Ovary (tissue), 9 donors: ENCODE data around the gene PES1. TPM values are rescaled to one million over a fixed set of nuclear protein-coding genes. Genes with fewer than 3 reads are reported as not detected.
A peak's percentile ranks its signal among the peaks of the same experiment; 100 is the strongest.

Experiments used
- DNase-seq, 5 donors: peaks; one replicate each; pipeline ENCODE4 v3.0.0-alpha.2; 2019 to 2020
- H3K27ac ChIP-seq, 2 donors: fragments of 200-600 bp; one replicate each; pipeline versions ENCODE4 v1.5.1 to v1.8.0; 2019 to 2022
- H3K27me3 ChIP-seq: fragments of 200-600 bp; one replicate; pipeline ENCODE4 v1.8.0; 2022
- H3K36me3 ChIP-seq: fragments of 200-600 bp; sonication (generic); one replicate; pipeline ENCODE4 v1.5.1; 2019
- H3K4me1 ChIP-seq: one replicate; pipeline ENCODE4 v1.8.1; 2013; ENCODE audit warnings: mild to moderate bottlenecking, moderate library complexity; ENCODE audit not compliant: insufficient read depth
- H3K4me3 ChIP-seq: fragments of 200-600 bp; sonication (generic); one replicate; pipeline ENCODE4 v1.5.1; 2017
- H3K9me3 ChIP-seq, 2 donors: fragments of 200-600 bp in 1 of 2; sonication (generic) in 1 of 2; one replicate each; pipeline versions ENCODE4 v1.5.1 to v1.8.1; 2013 to 2019; ENCODE audit warnings: mild to moderate bottlenecking in 1 of 2, moderate library complexity in 1 of 2
- EP300 ChIP-seq: sonication (generic); formaldehyde crosslinking; IDR thresholded peaks from one replicate; pipeline ENCODE4 v1.6.1; 2017; ENCODE audit warnings: antibody characterized with exemption
- POLR2A ChIP-seq: fragments of 450-650 bp; IDR thresholded peaks from one replicate; pipeline ENCODE4 v1.6.1; 2017; ENCODE audit warnings: antibody characterized with exemption, mild to moderate bottlenecking, moderate library complexity
- WGBS, 3 donors: extraction: QIAGEN DNeasy Blood & Tissue Kit in 1 of 3; methylation state at CpG; one replicate each; pipeline versions ENCODE4 v1.1.5 to v1.1.7; 2013 to 2017; 5-methylcytosine and 5-hydroxymethylcytosine counted together
- intact Hi-C, 4 donors: fragments of 100-400 bp; cut with DNase I; formaldehyde crosslinking; loops; one replicate each; pipeline versions ENCODE4 v1.11.0 to v1.15.1; 2022 to 2023
- polyA plus RNA-seq, 2 donors: library from polyadenylated mRNA; stranded (reverse); fragments of 200-250 nt in 1 of 2; fragments of 350-450 nt in 1 of 2; fragmentation: Illumina TruSeq in 1 of 2; extraction: RNeasy Lipid Tissue Mini Kit (QIAGEN cat#74804) in 1 of 2; gene quantifications; one replicate each; pipeline ENCODE4 v1.2.3, GENCODE V29; 2013 to 2014
- total RNA-seq, 7 donors: library from RNA; depleted of rRNA in 2 of 7; stranded (reverse); fragments of >200 nt in 2 of 7; fragmentation: NEBNext Ultra II Directional in 3 of 7; extraction: Animal tissue kit (Norgen Biotek cat#: 25700) in 3 of 7; gene quantifications; one replicate each; pipeline versions ENCODE4 v1.1.0 to v1.2.4, GENCODE V29; 2016 to 2023
- TF ChIP-seq, protein P1 (sequence below), 3 donors: fragments of 450-650 bp in 2 of 3; fragments of 200-600 bp in 1 of 3; IDR thresholded peaks; one replicate each; pipeline versions ENCODE4 v1.5.1 to v1.8.0; 2016 to 2022; ENCODE audit warnings: antibody characterized with exemption in 3 of 3, mild to moderate bottlenecking in 1 of 3
- donor health status: DM: no; HTN: no; CAD: no; lungs with moderate emphysema.
- donor health status: DM: no; HTN: no; CAD: no.
- donor health status: Bipolar disorder and iron deficiency.
- donor health status: DM: yes; HTN: yes; CAD: no.
- donor health status: DM: no; HTN: no; CAD: no.
- donor health status: DM: yes; HTN: yes; CAD: no.

PES1 gene
- total and polyA plus RNA-seq, 9 donors: 29.0 to 82.3 (median 62.5) TPM

GRCh38 chr22:30610299-30610698 is 18.6 kb upstream of the PES1 start:
- peak overlapping the region in 1 of 2 donors; percentile 66 for H3K27ac ChIP-seq
- H3K4me1 ChIP-seq: peaks cover 7% of the 10 kb centered on the region
- H3K36me3 ChIP-seq: no peaks in the 10 kb centered on the region
- intact Hi-C loops: no loop called here
- 34 to 64% (median 45%) methylated on average over 7 of the region's 7 CpGs for WGBS, 3 donors
- no peak overlapping the region for H3K4me3 ChIP-seq
- TF ChIP-seq, protein P1, sequence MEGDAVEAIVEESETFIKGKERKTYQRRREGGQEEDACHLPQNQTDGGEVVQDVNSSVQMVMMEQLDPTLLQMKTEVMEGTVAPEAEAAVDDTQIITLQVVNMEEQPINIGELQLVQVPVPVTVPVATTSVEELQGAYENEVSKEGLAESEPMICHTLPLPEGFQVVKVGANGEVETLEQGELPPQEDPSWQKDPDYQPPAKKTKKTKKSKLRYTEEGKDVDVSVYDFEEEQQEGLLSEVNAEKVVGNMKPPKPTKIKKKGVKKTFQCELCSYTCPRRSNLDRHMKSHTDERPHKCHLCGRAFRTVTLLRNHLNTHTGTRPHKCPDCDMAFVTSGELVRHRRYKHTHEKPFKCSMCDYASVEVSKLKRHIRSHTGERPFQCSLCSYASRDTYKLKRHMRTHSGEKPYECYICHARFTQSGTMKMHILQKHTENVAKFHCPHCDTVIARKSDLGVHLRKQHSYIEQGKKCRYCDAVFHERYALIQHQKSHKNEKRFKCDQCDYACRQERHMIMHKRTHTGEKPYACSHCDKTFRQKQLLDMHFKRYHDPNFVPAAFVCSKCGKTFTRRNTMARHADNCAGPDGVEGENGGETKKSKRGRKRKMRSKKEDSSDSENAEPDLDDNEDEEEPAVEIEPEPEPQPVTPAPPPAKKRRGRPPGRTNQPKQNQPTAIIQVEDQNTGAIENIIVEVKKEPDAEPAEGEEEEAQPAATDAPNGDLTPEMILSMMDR (IDR thresholded peaks at IDR 0.05): no peak
- TF ChIP-seq EP300: no peak
- TF ChIP-seq POLR2A: no peak
- DNase-seq: no peak
- no peaks in the 10 kb centered on the region for H3K9me3 ChIP-seq
- no peaks in the 10 kb centered on the region for H3K27me3 ChIP-seq

DNA sequence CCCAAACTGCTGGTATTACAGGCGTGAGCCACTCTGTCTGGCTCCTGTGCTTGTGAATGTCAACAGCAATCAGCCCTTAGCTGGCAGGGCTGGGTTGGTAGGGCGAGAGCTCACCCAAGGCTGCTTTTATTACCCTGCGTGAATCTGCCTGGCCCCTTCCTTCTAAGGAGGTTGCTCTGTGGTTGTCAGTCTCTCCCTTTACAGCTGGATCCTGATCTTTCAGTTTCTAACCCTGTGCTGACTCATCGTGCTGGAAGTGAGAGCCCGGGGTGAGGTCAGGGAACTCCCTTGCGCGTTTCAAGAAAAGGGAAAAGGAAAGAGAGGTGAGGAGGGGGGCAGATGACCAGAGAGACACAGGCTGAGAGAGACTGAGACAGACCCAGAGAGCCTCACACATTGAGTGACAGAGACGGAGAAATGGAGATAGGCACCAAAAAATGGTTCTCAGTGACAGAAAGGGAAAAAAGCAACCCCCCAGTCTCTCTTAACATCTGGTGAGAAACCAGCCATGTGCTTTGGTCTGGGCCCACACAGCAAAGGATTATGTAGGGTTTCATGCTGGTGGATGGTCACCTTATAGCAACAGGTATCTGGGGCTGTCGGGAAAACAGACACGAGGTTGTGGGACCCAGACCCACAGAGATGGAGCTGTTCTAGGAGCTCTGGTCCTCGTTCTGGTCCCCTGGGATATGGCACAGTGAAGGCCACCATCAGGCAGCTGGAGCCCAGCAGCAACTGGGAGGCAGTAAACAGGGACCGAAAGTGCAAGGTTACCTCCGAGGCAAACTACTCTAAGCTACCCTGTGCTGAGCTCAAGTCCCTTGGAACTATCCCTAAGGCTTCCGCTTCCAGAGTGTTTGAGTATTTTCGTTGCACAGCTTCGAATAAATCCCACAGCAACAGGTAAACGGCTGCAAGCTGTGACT is 17.8 kb upstream of the PES1 start:
- TF ChIP-seq POLR2A: no peak
- TF ChIP-seq, protein P1 (IDR thresholded peaks at IDR 0.05): no peak
- TF ChIP-seq EP300: no peak
- 36 to 49% (median 36%) methylated on average over 17 of the region's 17 CpGs for WGBS, 3 donors
- H3K27ac ChIP-seq: peak overlapping the region in 1 of 2 donors; percentile 66
- no peak overlapping the region for H3K4me3 ChIP-seq
- no peaks in the 10 kb centered on the region for H3K9me3 ChIP-seq
- no peaks in the 10 kb centered on the region for H3K36me3 ChIP-seq
- intact Hi-C loops: no loop called here
- peaks cover 8% of the 10 kb centered on the region for H3K4me1 ChIP-seq
- no peaks in the 10 kb centered on the region for H3K27me3 ChIP-seq
- peak in 4 of 5 donors; percentile 41 to 55 (median 52) for DNase-seq

DNA sequence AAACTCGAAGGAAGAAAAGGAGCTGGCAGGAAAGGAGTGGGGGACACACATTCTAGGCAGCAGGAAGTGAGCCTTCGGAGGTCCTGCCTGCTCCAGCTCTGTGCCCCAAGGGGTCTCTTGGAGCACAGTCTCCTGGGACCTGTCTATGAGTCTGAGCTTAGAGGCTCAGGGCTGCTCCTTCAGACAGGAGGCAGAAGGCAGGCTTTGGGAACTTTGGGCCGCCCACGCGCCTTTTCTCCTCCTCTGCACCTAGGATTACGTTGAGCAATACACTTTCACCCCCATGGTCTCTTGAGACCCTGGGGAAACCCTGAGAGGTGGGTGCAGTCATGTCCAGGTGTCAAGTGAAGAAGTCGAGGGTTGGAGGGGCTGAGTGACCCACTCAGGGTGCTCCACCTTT is 16.2 kb upstream of the PES1 start:
- Histone ChIP-seq H3K9me3 (no peaks in the 10 kb centered on the region), H3K36me3 (no peaks in the 10 kb centered on the region), H3K27me3 (no peaks in the 10 kb centered on the region), H3K4me1 (peaks cover 8% of the 10 kb centered on the region), H3K27ac (no peak overlapping the region), H3K4me3 (no peak overlapping the region)
- DNase-seq: no peak
- TF ChIP-seq POLR2A (no peak), EP300 (no peak)
- TF ChIP-seq, protein P1 (IDR thresholded peaks at IDR 0.05): no peak
- intact Hi-C loops: no loop called here
- WGBS, 3 donors: 65 to 69% (median 65%) methylated on average over 7 of the region's 7 CpGs

DNA sequence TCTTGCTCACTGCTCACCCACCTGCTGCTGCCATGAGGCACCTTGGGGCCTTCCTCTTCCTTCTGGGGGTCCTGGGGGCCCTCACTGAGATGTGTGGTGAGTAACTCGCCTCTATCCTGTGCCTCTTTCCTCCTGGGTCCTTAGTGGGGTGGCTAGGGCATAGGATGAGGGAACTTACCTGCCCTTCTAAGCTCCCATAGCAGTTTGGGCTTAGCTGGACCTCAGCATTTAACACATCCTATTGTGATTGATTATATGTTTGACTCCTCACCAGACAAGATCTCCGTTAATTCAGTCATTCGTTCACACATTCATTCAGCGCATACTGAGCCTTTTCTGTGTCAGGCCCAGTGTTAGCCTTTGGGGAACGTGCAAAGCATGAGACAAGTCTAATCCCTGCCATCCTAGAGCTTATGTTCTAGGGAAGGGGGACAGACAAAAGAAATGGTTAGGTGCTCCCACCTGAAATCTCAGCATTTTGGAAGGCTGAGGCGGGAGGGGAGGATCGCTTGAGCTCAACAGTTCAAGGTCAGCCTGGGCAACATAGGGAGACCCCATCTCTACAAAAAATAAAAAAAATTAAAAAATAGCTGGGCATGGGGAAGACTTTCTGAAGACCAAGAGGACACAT is 15.7 kb upstream of the PES1 start:
- no peak for DNase-seq
- 57 to 62% (median 60%) methylated on average over 7 of the region's 7 CpGs for WGBS, 3 donors
- Histone ChIP-seq H3K27me3 (no peaks in the 10 kb centered on the region), H3K27ac (no peak overlapping the region), H3K4me1 (peaks cover 8% of the 10 kb centered on the region), H3K4me3 (peak overlapping the region; percentile 49), H3K36me3 (no peaks in the 10 kb centered on the region), H3K9me3 (no peaks in the 10 kb centered on the region)
- TF ChIP-seq EP300 (no peak), POLR2A (no peak)
- TF ChIP-seq, protein P1 (IDR thresholded peaks at IDR 0.05): no peak
- intact Hi-C loops: no loop called here
